Left lung (tissue), 10 donors: Measurements from ENCODE around the gene IGSF21. TPM values are rescaled to one million over a fixed set of nuclear protein-coding genes. Genes with fewer than 3 reads are reported as not detected.

Experiments
- ATAC-seq: fragments of 200-7000 bp; cut with Tn5 transposase; one replicate; pipeline ENCODE4 v1.9.1; 2020; ENCODE audit warnings: moderate library complexity
- DNase-seq, 4 donors: peaks; one replicate each; pipeline ENCODE4 v3.0.0-alpha.2; 2013 to 2020
- H3K27ac ChIP-seq, 2 donors: fragments of 200-600 bp; sonication (generic) in 1 of 2; one replicate each; pipeline versions ENCODE4 v1.5.0 to v1.8.0; 2020 to 2021
- H3K27me3 ChIP-seq, 2 donors: fragments of 200-600 bp; sonication (generic) in 1 of 2; one replicate each; pipeline versions ENCODE4 v1.5.0 to v1.8.0; 2020 to 2021
- H3K36me3 ChIP-seq, 2 donors: fragments of 200-600 bp; sonication (generic) in 1 of 2; one replicate each; pipeline versions ENCODE4 v1.5.0 to v1.8.0; 2020 to 2021
- H3K4me1 ChIP-seq, 2 donors: fragments of 200-600 bp; one replicate each; pipeline ENCODE4 v1.8.0; 2021
- H3K4me3 ChIP-seq, 2 donors: fragments of 200-600 bp; sonication (generic) in 1 of 2; one replicate each; pipeline versions ENCODE4 v1.5.0 to v1.8.0; 2020 to 2021; ENCODE audit warnings: mild to moderate bottlenecking in 1 of 2
- H3K9me3 ChIP-seq, 2 donors: fragments of 200-600 bp; sonication (generic) in 1 of 2; one replicate each; pipeline versions ENCODE4 v1.5.0 to v1.8.0; 2020 to 2021
- intact Hi-C, 2 donors: fragments of 100-400 bp; cut with DNase I; formaldehyde crosslinking; loops; one replicate each; pipeline versions ENCODE4 v1.11.2 to v1.14.2; 2022
- polyA plus RNA-seq, 6 donors: library from polyadenylated mRNA; unstranded; fragments of 120-200 nt; gene quantifications; one replicate each; pipeline ENCODE4 v1.2.1, GENCODE V29; 2013; ENCODE audit not compliant: insufficient read length in 6 of 6
- total RNA-seq, 2 donors: library from RNA; stranded (reverse); fragmentation: NEBNext Ultra II Directional; extraction: Animal tissue kit (Norgen Biotek cat#: 25700); gene quantifications; one replicate each; pipeline ENCODE4 v1.2.1, GENCODE V29; 2021
- TF ChIP-seq, protein P1 (sequence below), 2 donors: fragments of 200-600 bp; sonication (generic) in 1 of 2; IDR thresholded peaks; one replicate each; pipeline versions ENCODE4 v1.5.0 to v1.8.0; 2021; ENCODE audit warnings: antibody characterized with exemption in 2 of 2
- donor health status: DM: no; HTN: yes; CAD: no.
- donor health status: DM: no; HTN: no; CAD: no.

IGSF21 gene
- total and polyA plus RNA-seq, 8 donors = 0.14 to 1.2 (median 0.25) TPM; not detected in 2

DNA sequence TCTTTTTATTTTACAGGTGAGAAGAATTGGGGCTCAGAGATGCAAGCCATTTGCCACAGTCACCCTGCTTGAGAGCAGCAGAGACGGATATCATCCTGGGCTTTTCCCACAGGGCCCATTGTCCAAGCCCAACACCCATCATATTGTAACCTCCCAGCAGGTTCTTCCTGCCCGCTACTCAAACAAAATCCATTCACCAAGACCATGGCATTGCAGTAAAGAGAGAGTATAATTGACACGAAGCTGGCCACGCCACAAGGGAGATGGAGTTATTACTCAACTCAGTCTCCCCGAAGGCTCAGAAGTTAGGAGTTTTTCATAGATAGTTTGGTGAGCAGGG lies 312.2 kb downstream of the IGSF21 start:
- no peak overlapping the region for H3K4me3 ChIP-seq
- ATAC-seq (no peak), DNase-seq (no peak)
- no peaks in the 10 kb centered on the region for H3K27me3 ChIP-seq
- H3K36me3 ChIP-seq = no peaks in the 10 kb centered on the region
- no peaks in the 10 kb centered on the region for H3K4me1 ChIP-seq
- TF ChIP-seq, protein P1, sequence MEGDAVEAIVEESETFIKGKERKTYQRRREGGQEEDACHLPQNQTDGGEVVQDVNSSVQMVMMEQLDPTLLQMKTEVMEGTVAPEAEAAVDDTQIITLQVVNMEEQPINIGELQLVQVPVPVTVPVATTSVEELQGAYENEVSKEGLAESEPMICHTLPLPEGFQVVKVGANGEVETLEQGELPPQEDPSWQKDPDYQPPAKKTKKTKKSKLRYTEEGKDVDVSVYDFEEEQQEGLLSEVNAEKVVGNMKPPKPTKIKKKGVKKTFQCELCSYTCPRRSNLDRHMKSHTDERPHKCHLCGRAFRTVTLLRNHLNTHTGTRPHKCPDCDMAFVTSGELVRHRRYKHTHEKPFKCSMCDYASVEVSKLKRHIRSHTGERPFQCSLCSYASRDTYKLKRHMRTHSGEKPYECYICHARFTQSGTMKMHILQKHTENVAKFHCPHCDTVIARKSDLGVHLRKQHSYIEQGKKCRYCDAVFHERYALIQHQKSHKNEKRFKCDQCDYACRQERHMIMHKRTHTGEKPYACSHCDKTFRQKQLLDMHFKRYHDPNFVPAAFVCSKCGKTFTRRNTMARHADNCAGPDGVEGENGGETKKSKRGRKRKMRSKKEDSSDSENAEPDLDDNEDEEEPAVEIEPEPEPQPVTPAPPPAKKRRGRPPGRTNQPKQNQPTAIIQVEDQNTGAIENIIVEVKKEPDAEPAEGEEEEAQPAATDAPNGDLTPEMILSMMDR (IDR thresholded peaks at IDR 0.05) = no peak
- no peak overlapping the region for H3K27ac ChIP-seq
- H3K9me3 ChIP-seq = no peaks in the 10 kb centered on the region
- intact Hi-C loops = no loop called here

DNA sequence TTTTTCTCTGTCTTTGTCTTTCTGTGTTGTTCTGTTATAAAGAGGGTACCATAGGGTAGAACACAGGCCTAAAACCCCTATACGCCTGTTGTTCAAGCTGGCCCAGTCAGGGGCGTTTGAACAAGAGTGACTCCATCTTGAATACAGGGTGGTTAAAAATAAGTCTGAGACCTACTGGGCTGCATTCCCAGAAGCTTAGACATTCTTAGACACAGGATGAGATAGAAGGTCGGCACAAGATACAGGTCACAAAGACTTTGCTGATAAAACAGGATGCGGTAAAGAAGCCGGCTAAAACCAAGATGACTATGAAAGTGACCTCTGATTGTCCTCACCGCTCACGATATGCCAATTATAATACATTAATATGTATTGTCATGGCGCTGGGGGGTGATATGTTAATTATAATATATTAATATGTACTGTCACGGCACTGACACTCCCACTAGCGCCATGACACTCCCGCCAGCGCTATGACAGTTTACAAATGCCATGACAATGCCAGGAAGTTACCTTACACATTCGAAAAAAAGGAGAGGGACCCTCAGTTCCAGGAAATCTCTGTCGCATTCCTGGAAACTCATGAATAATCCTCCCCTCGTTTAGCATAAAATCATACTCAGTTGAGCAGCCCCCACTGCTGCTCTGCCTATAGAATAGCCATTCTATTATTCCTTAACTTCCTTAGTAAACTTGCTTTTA lies 314.6 kb downstream of the IGSF21 start:
- intact Hi-C loops = no loop called here
- Histone ChIP-seq H3K4me1 (no peaks in the 10 kb centered on the region), H3K36me3 (no peaks in the 10 kb centered on the region), H3K27ac (no peak overlapping the region), H3K9me3 (peaks cover 0 to 13% of the 10 kb centered on the region in 2 donors), H3K4me3 (no peak overlapping the region), H3K27me3 (no peaks in the 10 kb centered on the region)
- TF ChIP-seq, protein P1 (IDR thresholded peaks at IDR 0.05) = no peak
- DNase-seq (no peak), ATAC-seq (no peak)

DNA sequence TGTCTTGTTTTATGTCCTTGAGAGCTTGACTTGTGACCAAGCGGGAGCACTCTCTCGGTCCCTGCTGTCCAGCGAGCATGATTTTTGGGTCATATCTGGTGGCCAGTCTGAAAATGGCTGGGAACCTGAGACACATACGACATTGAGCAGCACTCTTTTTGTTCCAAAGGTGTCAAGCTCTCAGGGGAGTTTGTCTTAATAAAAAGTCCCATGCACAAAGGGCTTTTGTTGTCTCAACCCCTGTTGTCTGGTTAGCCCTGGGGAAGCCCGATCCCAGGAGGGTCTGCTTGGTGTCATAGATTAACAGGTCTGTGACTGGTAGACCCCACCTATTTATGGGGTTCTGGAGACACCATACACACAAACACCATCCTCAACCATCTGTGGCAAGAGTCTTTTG lies 315.4 kb downstream of the IGSF21 start:
- no peaks in the 10 kb centered on the region for H3K36me3 ChIP-seq
- H3K4me3 ChIP-seq = no peak overlapping the region
- TF ChIP-seq, protein P1 (IDR thresholded peaks at IDR 0.05) = no peak
- no peak for ATAC-seq
- H3K27ac ChIP-seq = no peak overlapping the region
- intact Hi-C loops = no loop called here
- no peak for DNase-seq
- no peaks in the 10 kb centered on the region for H3K4me1 ChIP-seq
- H3K9me3 ChIP-seq = peaks cover 0 to 17% of the 10 kb centered on the region in 2 donors
- H3K27me3 ChIP-seq = no peaks in the 10 kb centered on the region

GRCh38 chr1:18426580-18426979 lies 319.0 kb downstream of the IGSF21 start:
- no peak overlapping the region for H3K4me3 ChIP-seq
- H3K36me3 ChIP-seq = no peaks in the 10 kb centered on the region
- DNase-seq (no peak), ATAC-seq (no peak)
- no peaks in the 10 kb centered on the region for H3K27me3 ChIP-seq
- H3K27ac ChIP-seq = no peak overlapping the region
- TF ChIP-seq, protein P1 (IDR thresholded peaks at IDR 0.05) = no peak
- H3K4me1 ChIP-seq = no peaks in the 10 kb centered on the region
- intact Hi-C loops = no loop called here
- H3K9me3 ChIP-seq = peaks cover 0 to 17% of the 10 kb centered on the region in 2 donors
